Measurements from ENCODE around the gene HDAC4. TPM values are rescaled to one million over a fixed set of nuclear protein-coding genes. Genes with fewer than 3 reads are reported as not detected.

The HDAC4 gene
- total and polyA plus RNA-seq, 2 of the 4 experiments (the other 2 are of a cell fraction), result 4.1 to 7.2 TPM

GRCh38 chr2:239190921-239191885 is 209.6 kb downstream of the HDAC4 start:
- no peak overlapping the region for H2BK20ac ChIP-seq (ENCODE audit: low read depth, low read length)
- H3K79me1 ChIP-seq (ENCODE audit: low read depth in 1 of 2, low read length in 2 of 2), result no peaks in the 10 kb centered on the region; a peak in 2 of 4 replicates
- ATAC-seq (ENCODE audit: low read depth) (no peak), DNase-seq (no peak)
- CTCF ChIA-PET, result no interaction called here
- H3K36me3 ChIP-seq (ENCODE audit: control insufficient read depth, insufficient read depth, low read length), result peaks cover 34% of the 10 kb centered on the region
- no peak overlapping the region for H4K8ac ChIP-seq (ENCODE audit: low read depth in 2 of 2, low read length in 2 of 2)
- TF ChIP-seq RAD21 (IDR thresholded peaks at IDR 0.05; ENCODE audit: low read length), result no peak
- no peak for TF ChIP-seq MXI1 (IDR thresholded peaks at IDR 0.05; ENCODE audit: borderline replicate concordance, low read depth, low read length)
- TF ChIP-seq POLR2A (IDR thresholded peaks at IDR 0.05; ENCODE audit: low read depth, low read length), result no peak
- no peak for TF ChIP-seq CHD1 (IDR thresholded peaks at IDR 0.05; ENCODE audit: low read depth, low read length)
- peaks cover 2% of the 10 kb centered on the region for H4K20me1 ChIP-seq (ENCODE audit: insufficient read depth, low read length)
- intact Hi-C loops (cut with micrococcal nuclease), result no loop called here
- no peak overlapping the region for H2AK9ac ChIP-seq (replicated peaks; ENCODE audit: low read depth, low read length, poor library complexity)
- dilution Hi-C loops (cut with HindIII; ENCODE audit: low sequenced_read_pairs, unreplicated experiment), result no loop called here
- no peak overlapping the region for H3K23ac ChIP-seq (ENCODE audit: low read depth, low read length)
- H3K4me3 ChIP-seq (ENCODE audit: insufficient read depth, low read depth, low read length), result no peak overlapping the region
- POLR2A ChIA-PET (ENCODE audit: unreplicated experiment), result no interaction called here
- 96% methylated on average over 3 of the region's 15 CpGs; no CpG with 5 or more reads in 1 of the 2 experiments for WGBS, 2 experiments (ENCODE audit: extremely low coverage in 2 of 2, insufficient read length in 1 of 2)
- H3K14ac ChIP-seq (replicated peaks; ENCODE audit: low read depth, low read length), result no peak overlapping the region
- H2BK5ac ChIP-seq (ENCODE audit: low read depth, low read length, poor library complexity, severe bottlenecking), result no peak overlapping the region
- H3K9ac ChIP-seq (ENCODE audit: low read depth, low read length), result no peak overlapping the region
- H2AK5ac ChIP-seq (ENCODE audit: low read depth, low read length), result no peak overlapping the region
- no peak overlapping the region for H3K4me2 ChIP-seq (ENCODE audit: low read depth, low read length)
- no peak overlapping the region for H3K4ac ChIP-seq (ENCODE audit: low read depth, low read length)
- no peak overlapping the region for H2AFZ ChIP-seq (replicated peaks; ENCODE audit: low read length, poor library complexity)
- no TSS peak for BruUV-seq (replicated peaks)
- H3K4me1 ChIP-seq (ENCODE audit: control insufficient read depth, insufficient read depth, low read length), result no peaks in the 10 kb centered on the region
- no peak overlapping the region for H3K18ac ChIP-seq (ENCODE audit: low read depth, low read length)
- peaks cover 6% of the 10 kb centered on the region; the same call in 1 of the 2 replicates for H3K9me1 ChIP-seq (ENCODE audit: insufficient read depth, low read length)
- in situ Hi-C loops (cut with MboI; ENCODE audit: low sequenced_read_pairs), result no loop called here
- H2BK120ac ChIP-seq (ENCODE audit: low read depth, low read length), result no peak overlapping the region
- no peak overlapping the region for H4K5ac ChIP-seq (ENCODE audit: low read depth, low read length)
- H3K9me3 ChIP-seq (ENCODE audit: control insufficient read depth, insufficient read depth, low read length), result peaks cover 9% of the 10 kb centered on the region
- H2BK15ac ChIP-seq (ENCODE audit: low read depth, low read length), result no peak overlapping the region
- no peak overlapping the region for H3K27ac ChIP-seq (ENCODE audit: insufficient read depth, low read length)
- no peaks in the 10 kb centered on the region for H3K27me3 ChIP-seq (ENCODE audit: control insufficient read depth, insufficient read depth, low read length)
- no peak overlapping the region for H3K56ac ChIP-seq (ENCODE audit: extremely low read depth, insufficient read depth, low read length)
- no peak overlapping the region for H4K91ac ChIP-seq (ENCODE audit: insufficient read depth, low read depth, low read length)

Measured in IMR-90 (cell line).